HG03103 (cell line): Measurements from ENCODE around the gene CPT1B.
"Not testable (repeated sequence)": the region's sequence is repeated elsewhere in the genome, so short reads cannot be mapped to it uniquely, and the experiment has no call there.

ENCODE experiments used
- ATAC-seq: cut with Tn5 transposase; IDR thresholded peaks from one replicate; pipeline ENCODE4 v1.9.1; 2021; ENCODE audit warnings: low read depth; ENCODE audit not compliant: unreplicated experiment

Gene CPT1B

DNA sequence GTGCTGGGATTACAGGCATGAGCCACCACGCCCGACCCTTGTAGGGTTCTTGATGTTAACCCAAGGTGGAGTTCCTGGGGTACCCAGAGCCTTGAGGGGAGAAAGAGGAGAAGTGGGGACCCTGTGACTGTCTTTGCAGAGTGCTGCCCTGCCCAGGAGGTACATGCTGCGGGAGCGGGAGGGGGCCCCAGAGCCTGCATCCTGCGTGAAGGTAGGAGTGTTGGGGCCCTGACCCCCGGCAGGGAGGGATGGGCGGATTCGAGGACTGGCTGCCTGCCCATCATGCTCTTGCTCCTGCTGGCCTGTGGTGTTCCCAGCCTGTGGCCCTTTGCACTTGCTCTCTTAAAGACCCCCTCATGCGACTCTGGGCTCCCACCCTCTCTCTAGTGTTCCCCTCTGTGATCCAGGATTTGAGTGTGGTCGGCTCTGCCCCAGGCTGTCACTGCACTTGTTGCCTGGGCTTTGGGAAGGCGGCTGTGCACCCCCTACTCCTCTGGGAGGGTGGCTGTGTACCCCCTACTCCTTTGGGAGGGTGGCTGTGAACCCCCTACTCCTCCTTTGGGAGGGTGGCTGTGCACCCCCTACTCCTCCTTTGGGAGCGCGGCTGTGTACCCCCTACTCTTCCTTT lies 57.3 kb downstream of the CPT1B start:
- no peak for ATAC-seq

GRCh38 chr22:50520184-50520583 lies 58.0 kb downstream of the CPT1B start:
- ATAC-seq: not testable (repeated sequence)

DNA sequence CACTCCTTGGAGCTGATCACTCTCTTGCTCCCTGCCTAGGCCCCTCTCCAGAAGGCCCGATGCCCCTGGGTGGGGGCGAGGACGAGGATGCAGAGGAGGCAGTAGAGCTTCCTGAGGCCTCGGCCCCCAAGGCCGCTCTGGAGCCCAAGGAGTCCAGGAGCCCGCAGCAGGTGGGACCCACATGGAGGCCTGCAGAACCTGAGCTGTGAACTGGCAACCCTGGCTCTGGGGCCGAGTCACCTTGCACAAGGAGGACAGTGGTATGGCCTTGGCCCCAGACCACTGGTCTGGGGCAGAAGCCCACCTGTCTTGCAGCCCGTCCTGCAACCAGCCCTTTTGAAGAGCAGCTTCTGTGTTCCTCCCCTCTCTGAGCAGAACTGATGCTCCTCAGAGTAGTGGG lies 59.1 kb downstream of the CPT1B start:
- ATAC-seq: no peak
